ENCODE results near the gene SMLR1. TPM values are rescaled to one million over a fixed set of nuclear protein-coding genes. Genes with fewer than 3 reads are reported as not detected.

The SMLR1 gene
- total and polyA plus RNA-seq, 9 of the 15 experiments (the other 6 are each of a cell fraction or from before 2014, with no cell fraction given), result not detected

- H3K27ac ChIP-seq (ENCODE audit: extremely low read depth, low read depth, low read length), result no peak overlapping the region
- no peak overlapping the region for H2AFZ ChIP-seq (ENCODE audit: low read depth, low read length)
- no peak overlapping the region for H3K9ac ChIP-seq (ENCODE audit: insufficient read depth in 1 of 2, low read depth in 2 of 2, low read length in 2 of 2)
- TF ChIP-seq SMARCB1 (IDR thresholded peaks at IDR 0.05; ENCODE audit: insufficient read length, low read depth) (no peak), TARDBP (IDR thresholded peaks at IDR 0.05) (no peak), MLLT1 (IDR thresholded peaks at IDR 0.05) (no peak), ATF7 (IDR thresholded peaks at IDR 0.05) (no peak), SMAD3 (CRISPR knock-in tag; conservative IDR thresholded peaks at IDR 0.05) (no peak), RBM25 (IDR thresholded peaks at IDR 0.05; ENCODE audit: low read depth, low read length, severe bottlenecking) (no peak), ZNF134 (CRISPR knock-in tag; conservative IDR thresholded peaks at IDR 0.05) (no peak), CBFB (CRISPR knock-in tag; IDR thresholded peaks at IDR 0.05) (no peak), BDP1 (IDR thresholded peaks at IDR 0.05; ENCODE audit: insufficient read depth, insufficient read length) (no peak), CC2D1A (IDR thresholded peaks at IDR 0.05) (no peak), CREB3 (tag; conservative IDR thresholded peaks at IDR 0.05; ENCODE audit: low read depth) (no peak), NBN (IDR thresholded peaks at IDR 0.05; ENCODE audit: low read depth) (no peak), RBM39 (optimal IDR thresholded peaks at IDR 0.05; ENCODE audit: low read depth, low read length) (no peak), MECOM (CRISPR knock-in tag; IDR thresholded peaks at IDR 0.05) (no peak), SREBF1 (IDR thresholded peaks at IDR 0.05; ENCODE audit: borderline replicate concordance, low read depth, low read length) (no peak), IRF2 (CRISPR knock-in tag; IDR thresholded peaks at IDR 0.05) (no peak), ZNF668 (CRISPR knock-in tag; IDR thresholded peaks at IDR 0.05) (no peak)
- peaks cover 5% of the 10 kb centered on the region; the same call in 1 of the 3 replicates for H3K36me3 ChIP-seq (ENCODE audit: control insufficient read depth, insufficient read depth, low read length)
- CTCF ChIA-PET (ENCODE audit: low intra/inter-chr PET ratio), result no interaction called here
- no peaks in the 10 kb centered on the region for H3K79me2 ChIP-seq (ENCODE audit: control insufficient read depth, insufficient read depth, low read length)
- no peaks in the 10 kb centered on the region for H3K27me3 ChIP-seq (ENCODE audit: control insufficient read depth in 2 of 2, insufficient read depth in 2 of 2, low read length in 2 of 2)
- no peak for ATAC-seq
- H3K9me3 ChIP-seq (replicated peaks; ENCODE audit: control insufficient read depth, insufficient read depth, low read depth, low read length), result no peaks in the 10 kb centered on the region
- no peaks in the 10 kb centered on the region for H4K20me1 ChIP-seq (replicated peaks; ENCODE audit: control insufficient read depth, insufficient read depth, low read length)
- no peak for DNase-seq (ENCODE audit: extremely low read depth in 1 of 4, low spot score in 3 of 4)
- no peak overlapping the region for H3K4me2 ChIP-seq (ENCODE audit: insufficient read depth, low read length)
- no peaks in the 10 kb centered on the region for H3K9me1 ChIP-seq (ENCODE audit: control insufficient read depth, insufficient read depth, low read length)
- BruUV-seq (replicated peaks), result no TSS peak
- POLR2A ChIA-PET, result no interaction called here
- FAIRE-seq, result no peak
- in situ Hi-C loops (cut with MboI) (no loop called here), intact Hi-C loops (cut with micrococcal nuclease) (no loop called here)
- no peaks in the 10 kb centered on the region for H3K4me1 ChIP-seq (replicated peaks in 1 of 2; ENCODE audit: control insufficient read depth in 2 of 2, insufficient read depth in 2 of 2, low read length in 2 of 2)
- H3K4me3 ChIP-seq, result no peak overlapping the region
- WGBS (ENCODE audit: insufficient coverage, low coverage, missing lambda C conversion rate), result 27% methylated on average over 4 of the region's 4 CpGs
Observed at GRCh38 chr6:130863415-130864230, 36.4 kb downstream of the SMLR1 start.

Measured in K562 (cell line).